Measurements from ENCODE around the gene NCKAP5.

DNA sequence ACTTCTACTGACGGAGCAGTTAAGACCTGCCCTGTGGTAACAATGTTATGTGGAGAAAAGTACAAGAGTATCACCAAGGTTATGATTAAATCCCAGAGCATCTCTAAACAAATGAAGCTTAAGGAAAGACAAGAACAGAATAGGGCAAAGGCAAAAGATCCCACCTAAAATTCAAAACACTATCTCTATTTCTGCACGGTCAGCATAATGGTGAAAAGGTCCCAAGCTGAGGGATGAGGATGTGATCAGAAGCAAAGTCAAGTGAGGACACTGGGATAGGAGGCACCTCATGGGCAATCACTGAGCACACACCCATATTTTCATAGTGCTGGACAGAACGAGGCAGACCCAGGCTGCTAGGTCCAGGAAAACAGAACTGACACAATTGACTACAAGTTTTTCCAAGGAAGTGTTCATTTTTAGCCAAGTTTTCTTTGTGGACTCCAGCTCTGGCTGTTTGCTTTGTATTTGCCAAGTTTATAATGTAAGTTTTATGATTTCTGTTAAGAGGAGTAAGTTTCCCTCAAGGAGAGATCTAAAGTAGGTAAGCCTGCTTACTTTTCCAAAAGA, 77.8 kb downstream of the NCKAP5 start:
- TF ChIP-seq, protein P1, sequence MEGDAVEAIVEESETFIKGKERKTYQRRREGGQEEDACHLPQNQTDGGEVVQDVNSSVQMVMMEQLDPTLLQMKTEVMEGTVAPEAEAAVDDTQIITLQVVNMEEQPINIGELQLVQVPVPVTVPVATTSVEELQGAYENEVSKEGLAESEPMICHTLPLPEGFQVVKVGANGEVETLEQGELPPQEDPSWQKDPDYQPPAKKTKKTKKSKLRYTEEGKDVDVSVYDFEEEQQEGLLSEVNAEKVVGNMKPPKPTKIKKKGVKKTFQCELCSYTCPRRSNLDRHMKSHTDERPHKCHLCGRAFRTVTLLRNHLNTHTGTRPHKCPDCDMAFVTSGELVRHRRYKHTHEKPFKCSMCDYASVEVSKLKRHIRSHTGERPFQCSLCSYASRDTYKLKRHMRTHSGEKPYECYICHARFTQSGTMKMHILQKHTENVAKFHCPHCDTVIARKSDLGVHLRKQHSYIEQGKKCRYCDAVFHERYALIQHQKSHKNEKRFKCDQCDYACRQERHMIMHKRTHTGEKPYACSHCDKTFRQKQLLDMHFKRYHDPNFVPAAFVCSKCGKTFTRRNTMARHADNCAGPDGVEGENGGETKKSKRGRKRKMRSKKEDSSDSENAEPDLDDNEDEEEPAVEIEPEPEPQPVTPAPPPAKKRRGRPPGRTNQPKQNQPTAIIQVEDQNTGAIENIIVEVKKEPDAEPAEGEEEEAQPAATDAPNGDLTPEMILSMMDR (IDR thresholded peaks at IDR 0.05) = no peak
- TF ChIP-seq EZH2 (IDR thresholded peaks at IDR 0.05; ENCODE audit: borderline replicate concordance, insufficient read depth, low read depth, low read length, poor library complexity, severe bottlenecking) = no peak
